Measurements from ENCODE around the gene GON4L. TPM values are rescaled to one million over a fixed set of nuclear protein-coding genes. Genes with fewer than 3 reads are reported as not detected.
A peak's percentile ranks its signal among the peaks of the same experiment; 100 is the strongest.

GON4L gene
- total and polyA plus RNA-seq, 4 donors, result 16.2 to 61.4 (median 32.3) TPM

DNA sequence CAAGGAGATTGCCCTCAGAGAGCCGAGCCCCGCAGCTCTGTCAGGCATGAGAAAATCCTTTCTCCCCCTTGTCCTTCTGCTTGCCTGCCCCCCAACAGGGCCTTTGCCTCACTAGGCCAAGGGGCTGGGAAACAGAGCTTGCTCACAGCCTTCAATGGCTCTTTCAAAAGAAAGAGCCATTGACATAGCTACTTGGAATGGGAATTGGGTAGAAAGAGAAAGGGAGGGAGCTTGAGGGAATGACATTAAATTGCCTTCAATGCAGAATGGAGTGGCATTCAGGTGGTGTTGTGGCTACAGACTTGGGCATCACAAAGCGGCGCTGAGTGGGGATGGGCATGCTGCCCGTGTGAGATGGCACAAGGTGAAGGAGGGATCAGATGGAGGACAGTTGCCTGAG is 15.5 kb upstream of the GON4L start:
- H3K4me3 ChIP-seq, result no peak overlapping the region
- no peak for DNase-seq
- no peak overlapping the region for H3K27ac ChIP-seq (ENCODE audit: low read depth in 1 of 2, low read length in 1 of 2)
- no peak for ATAC-seq (ENCODE audit: insufficient read depth, low FRiP score)
- H3K9me3 ChIP-seq (ENCODE audit: control insufficient read depth in 4 of 4, insufficient read depth in 3 of 4, low read length in 3 of 4), result no peaks in the 10 kb centered on the region
- peaks cover 0 to 3% (median 0%) of the 10 kb centered on the region in 5 donors for H3K4me1 ChIP-seq (ENCODE audit: control insufficient read depth in 5 of 5, insufficient read depth in 5 of 5, low read length in 5 of 5)
- peaks cover 0 to 2% (median 0%) of the 10 kb centered on the region in 4 donors for H3K36me3 ChIP-seq (ENCODE audit: control insufficient read depth in 4 of 4, insufficient read depth in 4 of 4, low read length in 4 of 4)
- H3K27me3 ChIP-seq (ENCODE audit: control insufficient read depth in 3 of 3, insufficient read depth in 3 of 3, low read length in 2 of 3), result no peaks in the 10 kb centered on the region
- TF ChIP-seq, protein P1, sequence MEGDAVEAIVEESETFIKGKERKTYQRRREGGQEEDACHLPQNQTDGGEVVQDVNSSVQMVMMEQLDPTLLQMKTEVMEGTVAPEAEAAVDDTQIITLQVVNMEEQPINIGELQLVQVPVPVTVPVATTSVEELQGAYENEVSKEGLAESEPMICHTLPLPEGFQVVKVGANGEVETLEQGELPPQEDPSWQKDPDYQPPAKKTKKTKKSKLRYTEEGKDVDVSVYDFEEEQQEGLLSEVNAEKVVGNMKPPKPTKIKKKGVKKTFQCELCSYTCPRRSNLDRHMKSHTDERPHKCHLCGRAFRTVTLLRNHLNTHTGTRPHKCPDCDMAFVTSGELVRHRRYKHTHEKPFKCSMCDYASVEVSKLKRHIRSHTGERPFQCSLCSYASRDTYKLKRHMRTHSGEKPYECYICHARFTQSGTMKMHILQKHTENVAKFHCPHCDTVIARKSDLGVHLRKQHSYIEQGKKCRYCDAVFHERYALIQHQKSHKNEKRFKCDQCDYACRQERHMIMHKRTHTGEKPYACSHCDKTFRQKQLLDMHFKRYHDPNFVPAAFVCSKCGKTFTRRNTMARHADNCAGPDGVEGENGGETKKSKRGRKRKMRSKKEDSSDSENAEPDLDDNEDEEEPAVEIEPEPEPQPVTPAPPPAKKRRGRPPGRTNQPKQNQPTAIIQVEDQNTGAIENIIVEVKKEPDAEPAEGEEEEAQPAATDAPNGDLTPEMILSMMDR (IDR thresholded peaks at IDR 0.05; ENCODE audit: control extremely low read depth, extremely low read depth), result no peak
- WGBS, 2 donors, result 91 to 96% methylated on average over 5 of the region's 5 CpGs
- no peak overlapping the region for H3K9ac ChIP-seq (ENCODE audit: insufficient read depth in 1 of 2, low read length in 2 of 2)

DNA sequence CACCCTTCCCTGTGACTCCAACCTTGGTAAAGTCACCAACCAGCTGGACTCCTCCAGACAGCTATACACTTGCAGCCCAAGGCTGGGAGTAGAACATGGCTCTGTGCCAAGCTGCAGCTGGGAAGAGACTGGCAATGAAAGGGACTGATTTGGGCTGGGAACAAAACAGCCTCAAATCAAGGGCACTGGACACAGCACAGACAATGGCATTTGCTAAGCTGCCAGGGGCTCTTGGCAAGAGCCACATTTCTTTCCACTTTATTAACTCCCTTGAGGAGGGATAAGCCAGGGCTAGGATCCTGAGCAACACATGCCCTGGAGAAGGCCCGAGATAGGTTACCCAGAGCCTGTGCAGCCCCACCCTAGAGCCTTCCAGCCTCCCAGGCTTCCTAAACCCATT is 14.4 kb upstream of the GON4L start:
- no peak overlapping the region for H3K9ac ChIP-seq (ENCODE audit: insufficient read depth in 1 of 2, low read length in 2 of 2)
- H3K4me1 ChIP-seq (ENCODE audit: control insufficient read depth in 5 of 5, insufficient read depth in 5 of 5, low read length in 5 of 5), result peaks cover 0 to 3% (median 0%) of the 10 kb centered on the region in 5 donors
- H3K36me3 ChIP-seq (ENCODE audit: control insufficient read depth in 4 of 4, insufficient read depth in 4 of 4, low read length in 4 of 4), result peaks cover 0 to 2% (median 0%) of the 10 kb centered on the region in 4 donors
- peak; percentile 70 to 77 (median 75) for DNase-seq
- 72 to 73% methylated on average over 1 of the region's 1 CpG for WGBS, 2 donors
- no peak overlapping the region for H3K27ac ChIP-seq (ENCODE audit: low read depth in 1 of 2, low read length in 1 of 2)
- TF ChIP-seq, protein P1 (IDR thresholded peaks at IDR 0.05; ENCODE audit: control extremely low read depth, extremely low read depth), result no peak
- H3K27me3 ChIP-seq (ENCODE audit: control insufficient read depth in 3 of 3, insufficient read depth in 3 of 3, low read length in 2 of 3), result no peaks in the 10 kb centered on the region
- H3K9me3 ChIP-seq (ENCODE audit: control insufficient read depth in 4 of 4, insufficient read depth in 3 of 4, low read length in 3 of 4), result no peaks in the 10 kb centered on the region
- no peak for ATAC-seq (ENCODE audit: insufficient read depth, low FRiP score)
- no peak overlapping the region for H3K4me3 ChIP-seq

DNA sequence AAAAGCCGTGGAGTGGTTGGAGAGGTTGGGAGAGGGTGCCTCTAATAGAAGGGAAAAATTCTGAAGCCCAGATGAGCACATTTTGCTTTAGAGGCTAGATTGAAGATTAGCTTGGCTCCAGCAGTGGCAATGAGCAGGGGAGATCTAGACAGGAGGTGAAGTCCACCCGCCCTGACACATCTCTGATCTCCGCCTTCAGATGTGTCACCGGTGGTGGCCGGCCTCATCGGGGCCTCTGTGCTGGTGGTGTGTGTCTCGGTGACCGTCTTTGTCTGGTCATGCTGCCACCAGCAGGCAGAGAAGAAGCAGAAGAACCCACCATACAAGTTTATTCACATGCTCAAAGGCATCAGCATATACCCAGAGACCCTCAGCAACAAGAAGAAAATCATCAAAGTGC is 10.8 kb upstream of the GON4L start:
- H3K4me1 ChIP-seq (ENCODE audit: control insufficient read depth in 5 of 5, insufficient read depth in 5 of 5, low read length in 5 of 5), result peaks cover 0 to 3% (median 0%) of the 10 kb centered on the region in 5 donors
- H3K36me3 ChIP-seq (ENCODE audit: control insufficient read depth in 4 of 4, insufficient read depth in 4 of 4, low read length in 4 of 4), result peaks cover 0 to 2% (median 0%) of the 10 kb centered on the region in 4 donors
- no peaks in the 10 kb centered on the region for H3K27me3 ChIP-seq (ENCODE audit: control insufficient read depth in 3 of 3, insufficient read depth in 3 of 3, low read length in 2 of 3)
- DNase-seq (no peak), ATAC-seq (ENCODE audit: insufficient read depth, low FRiP score) (no peak)
- no peak overlapping the region for H3K27ac ChIP-seq (ENCODE audit: low read depth in 1 of 2, low read length in 1 of 2)
- WGBS, 2 donors, result 91 to 92% methylated on average over 8 of the region's 8 CpGs
- H3K9me3 ChIP-seq (ENCODE audit: control insufficient read depth in 4 of 4, insufficient read depth in 3 of 4, low read length in 3 of 4), result no peaks in the 10 kb centered on the region
- H3K4me3 ChIP-seq, result no peak overlapping the region
- TF ChIP-seq, protein P1 (IDR thresholded peaks at IDR 0.05; ENCODE audit: control extremely low read depth, extremely low read depth), result no peak
- H3K9ac ChIP-seq (ENCODE audit: insufficient read depth in 1 of 2, low read length in 2 of 2), result no peak overlapping the region

GRCh38 chr1:155864393-155864792 is 7.4 kb upstream of the GON4L start:
- Histone ChIP-seq H3K27me3 (ENCODE audit: control insufficient read depth in 3 of 3, insufficient read depth in 3 of 3, low read length in 2 of 3) (no peaks in the 10 kb centered on the region), H3K9me3 (ENCODE audit: control insufficient read depth in 4 of 4, insufficient read depth in 3 of 4, low read length in 3 of 4) (no peaks in the 10 kb centered on the region), H3K36me3 (ENCODE audit: control insufficient read depth in 4 of 4, insufficient read depth in 4 of 4, low read length in 4 of 4) (no peaks in the 10 kb centered on the region), H3K9ac (ENCODE audit: insufficient read depth in 1 of 2, low read length in 2 of 2) (no peak overlapping the region), H3K4me3 (no peak overlapping the region), H3K27ac (ENCODE audit: low read depth in 1 of 2, low read length in 1 of 2) (no peak overlapping the region), H3K4me1 (ENCODE audit: control insufficient read depth in 5 of 5, insufficient read depth in 5 of 5, low read length in 5 of 5) (peaks cover 0 to 13% (median 0%) of the 10 kb centered on the region in 5 donors)
- TF ChIP-seq, protein P1 (IDR thresholded peaks at IDR 0.05; ENCODE audit: control extremely low read depth, extremely low read depth), result no peak
- no peak for DNase-seq
- ATAC-seq (ENCODE audit: insufficient read depth, low FRiP score), result no peak

All from lung (tissue), 12 donors.